GM23338 (cell line): Measurements from ENCODE around the gene JAG1. TPM values are rescaled to one million over a fixed set of nuclear protein-coding genes. Genes with fewer than 3 reads are reported as not detected.

ENCODE experiments used
- ATAC-seq: fragments of 200-7000 bp; cut with Tn5 transposase; 3 replicates; pipeline ENCODE4 v1.9.1; 2020
- DNase-seq: peaks from one replicate; pipeline ENCODE4 v3.0.0-alpha.2; 2015; ENCODE audit warnings: low spot score
- H2AFZ ChIP-seq: fragments of 200-600 bp; sonication (generic); 2 replicates; pipeline ENCODE4 v1.8.0; 2016; ENCODE audit warnings: antibody characterized with exemption, mild to moderate bottlenecking, moderate library complexity
- H3F3A ChIP-seq: fragments of 200-600 bp; sonication (generic); replicated peaks from 2 replicates; pipeline ENCODE4 v1.8.0; 2017; ENCODE audit warnings: antibody characterized with exemption, mixed run types, low read depth
- H3K27ac ChIP-seq: fragments of 200-600 bp; sonication (generic); 2 replicates; pipeline ENCODE4 v1.6.1; 2016; ENCODE audit warnings: low read depth
- H3K27me3 ChIP-seq: fragments of 200-600 bp; sonication (generic); 2 replicates; pipeline ENCODE4 v1.8.0; 2016; ENCODE audit warnings: mild to moderate bottlenecking, mixed run types, moderate library complexity; ENCODE audit not compliant: insufficient read depth
- H3K36me3 ChIP-seq: fragments of 200-600 bp; sonication (generic); 2 replicates; pipeline ENCODE4 v1.8.0; 2016; ENCODE audit warnings: mild to moderate bottlenecking; ENCODE audit not compliant: insufficient read depth
- H3K4me1 ChIP-seq: fragments of 200-600 bp; sonication (generic); 2 replicates; pipeline ENCODE4 v1.8.0; 2016; ENCODE audit warnings: mild to moderate bottlenecking, moderate library complexity; ENCODE audit not compliant: insufficient read depth
- H3K4me2 ChIP-seq: fragments of 200-600 bp; sonication (generic); 2 replicates; pipeline ENCODE4 v1.7.1; 2017; ENCODE audit warnings: mixed run types
- H3K4me3 ChIP-seq: fragments of 200-600 bp; sonication (generic); 2 replicates; pipeline ENCODE4 v1.6.1; 2016; ENCODE audit warnings: mixed run types
- H3K79me2 ChIP-seq: fragments of 200-600 bp; sonication (generic); replicated peaks from 2 replicates; pipeline ENCODE4 v1.8.0; 2017; ENCODE audit warnings: mild to moderate bottlenecking; ENCODE audit not compliant: insufficient read depth
- H3K9me2 ChIP-seq: fragments of 200-600 bp; sonication (generic); 2 replicates; pipeline ENCODE4 v1.8.0; 2017; ENCODE audit not compliant: insufficient read depth
- H4K20me1 ChIP-seq: fragments of 200-600 bp; sonication (generic); replicated peaks from 2 replicates; pipeline ENCODE4 v1.8.0; 2017; ENCODE audit warnings: mild to moderate bottlenecking; ENCODE audit not compliant: insufficient read depth
- H3K27ac Mint-ChIP-seq: 2 replicates; pipeline ENCODE4 v1.8.0; 2020; ENCODE audit warnings: inconsistent platforms, mild to moderate bottlenecking, moderate library complexity, mixed read lengths
- H3K27me3 Mint-ChIP-seq: 3 replicates; pipeline ENCODE4 v1.8.0; 2022; ENCODE audit warnings: low read depth, mild to moderate bottlenecking, moderate library complexity, mixed read lengths, inconsistent platforms; ENCODE audit not compliant: insufficient read depth, poor library complexity
- H3K36me3 Mint-ChIP-seq: 3 replicates; pipeline ENCODE4 v1.8.0; 2021; ENCODE audit warnings: low read depth, mild to moderate bottlenecking, inconsistent platforms, moderate library complexity, mixed read lengths
- H3K4me1 Mint-ChIP-seq: 3 replicates; pipeline ENCODE4 v1.8.0; 2020; ENCODE audit warnings: mild to moderate bottlenecking, inconsistent platforms, mixed read lengths
- H3K4me3 Mint-ChIP-seq: 3 replicates; pipeline ENCODE4 v1.8.0; 2021; ENCODE audit warnings: moderate library complexity, mild to moderate bottlenecking, inconsistent platforms, mixed read lengths
- H3K9me3 Mint-ChIP-seq: 3 replicates; pipeline ENCODE4 v1.8.0; 2020; ENCODE audit warnings: moderate library complexity, mild to moderate bottlenecking, inconsistent platforms, mixed read lengths
- CREB1 ChIP-seq: fragments of 250-450 bp; sonication (Bioruptor Pico); IDR thresholded peaks from 2 replicates; pipeline ENCODE4 v1.5.0; 2020; ENCODE audit warnings: low read depth, mild to moderate bottlenecking, moderate library complexity
- EZH2phosphoT487 ChIP-seq: fragments of 200-600 bp; sonication (generic); IDR thresholded peaks from one replicate; pipeline ENCODE4 v1.8.1; 2018; ENCODE audit warnings: antibody characterized with exemption; ENCODE audit not compliant: unreplicated experiment
- JUNB ChIP-seq: IDR thresholded peaks from one replicate; pipeline ENCODE4 v1.6.1; 2016; ENCODE audit warnings: antibody characterized with exemption; ENCODE audit not compliant: unreplicated experiment
- ZNF331 ChIP-seq: fragments of 250-450 bp; sonication (Bioruptor Pico); IDR thresholded peaks from 2 replicates; pipeline ENCODE4 v1.5.0; 2020; ENCODE audit warnings: low read depth, mild to moderate bottlenecking, moderate library complexity
- polyA plus RNA-seq: library from polyadenylated mRNA; unstranded; fragments of >200 nt; fragmentation: Nextera tagmentation; extraction: Ambion mirVana; gene quantifications from 2 replicates; pipeline ENCODE4 v1.2.1, GENCODE V29; 2016
- total RNA-seq: library from RNA; depleted of rRNA; stranded (reverse); fragments of >200 nt; shearing (Covaris generic); gene quantifications from 2 replicates; pipeline ENCODE4 v1.2.3, GENCODE V29; 2014
- TF ChIP-seq, protein P1 (sequence below), 2 experiments: fragments of 200-600 bp in 1 of 2; sonication (generic) in 1 of 2; conservative IDR thresholded peaks; 2 replicates each; pipeline versions ENCODE4 v1.5.1 to v1.6.1; 2016 to 2017; ENCODE audit warnings: antibody characterized with exemption in 2 of 2, low read depth in 2 of 2, mild to moderate bottlenecking in 2 of 2, moderate library complexity in 1 of 2
- TF ChIP-seq, protein P2 (sequence below): IDR thresholded peaks from one replicate; pipeline ENCODE4 v1.6.1; 2018; ENCODE audit warnings: antibody characterized with exemption; ENCODE audit not compliant: unreplicated experiment

JAG1 gene
- total and polyA plus RNA-seq, 2 experiments from 2014 or later: 9.7 to 46.5 TPM

DNA sequence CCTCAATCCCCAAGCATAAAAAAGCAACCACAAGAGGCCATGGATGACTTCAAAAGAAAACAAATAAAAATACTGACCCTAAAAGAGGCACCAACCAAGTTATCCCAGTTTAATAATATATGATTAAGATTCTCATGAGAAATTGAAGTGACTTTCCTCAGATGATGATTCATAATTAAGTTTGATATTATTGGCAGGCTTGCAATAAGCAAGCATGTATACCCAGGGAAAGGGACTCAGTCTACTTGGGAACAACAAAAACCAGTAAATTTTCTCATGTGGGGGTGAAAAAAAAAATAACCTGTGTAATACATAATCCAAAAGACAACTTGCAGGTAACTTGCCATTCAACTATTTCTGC, 19.6 kb downstream of the JAG1 start:
- H3K4me3 ChIP-seq: no peak overlapping the region
- no peaks in the 10 kb centered on the region for H3F3A ChIP-seq
- H3K4me3 Mint-ChIP-seq: peak overlapping the region; percentile 2; the same call in 1 of the 3 replicates
- peaks cover 81% of the 10 kb centered on the region for H3K4me1 Mint-ChIP-seq
- H3K4me1 ChIP-seq: peaks cover 74% of the 10 kb centered on the region
- H3K4me2 ChIP-seq: 0 out of 2 replicates have a peak overlapping the region, but pooled peaks have one; percentile 8
- H3K27ac Mint-ChIP-seq: peak overlapping the region; percentile 8; the same call in 1 of the 2 replicates
- H2AFZ ChIP-seq: no peak overlapping the region
- no peaks in the 10 kb centered on the region for H3K27me3 ChIP-seq
- ATAC-seq (no peak), DNase-seq (no peak)
- peak overlapping the region; percentile 27 for H3K27ac ChIP-seq
- peaks cover 2% of the 10 kb centered on the region for H3K27me3 Mint-ChIP-seq
- H3K79me2 ChIP-seq: peaks cover 63% of the 10 kb centered on the region
- H3K9me2 ChIP-seq: no peaks in the 10 kb centered on the region
- peaks cover 18% of the 10 kb centered on the region for H3K36me3 ChIP-seq
- TF ChIP-seq EZH2phosphoT487 (no peak), ZNF331 (CRISPR knock-in tag) (no peak), JUNB (no peak)
- TF ChIP-seq, protein P1, sequence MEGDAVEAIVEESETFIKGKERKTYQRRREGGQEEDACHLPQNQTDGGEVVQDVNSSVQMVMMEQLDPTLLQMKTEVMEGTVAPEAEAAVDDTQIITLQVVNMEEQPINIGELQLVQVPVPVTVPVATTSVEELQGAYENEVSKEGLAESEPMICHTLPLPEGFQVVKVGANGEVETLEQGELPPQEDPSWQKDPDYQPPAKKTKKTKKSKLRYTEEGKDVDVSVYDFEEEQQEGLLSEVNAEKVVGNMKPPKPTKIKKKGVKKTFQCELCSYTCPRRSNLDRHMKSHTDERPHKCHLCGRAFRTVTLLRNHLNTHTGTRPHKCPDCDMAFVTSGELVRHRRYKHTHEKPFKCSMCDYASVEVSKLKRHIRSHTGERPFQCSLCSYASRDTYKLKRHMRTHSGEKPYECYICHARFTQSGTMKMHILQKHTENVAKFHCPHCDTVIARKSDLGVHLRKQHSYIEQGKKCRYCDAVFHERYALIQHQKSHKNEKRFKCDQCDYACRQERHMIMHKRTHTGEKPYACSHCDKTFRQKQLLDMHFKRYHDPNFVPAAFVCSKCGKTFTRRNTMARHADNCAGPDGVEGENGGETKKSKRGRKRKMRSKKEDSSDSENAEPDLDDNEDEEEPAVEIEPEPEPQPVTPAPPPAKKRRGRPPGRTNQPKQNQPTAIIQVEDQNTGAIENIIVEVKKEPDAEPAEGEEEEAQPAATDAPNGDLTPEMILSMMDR (conservative IDR thresholded peaks at IDR 0.05; ENCODE audit: low read depth in 2 of 2): no peak
- TF ChIP-seq, protein P2, sequence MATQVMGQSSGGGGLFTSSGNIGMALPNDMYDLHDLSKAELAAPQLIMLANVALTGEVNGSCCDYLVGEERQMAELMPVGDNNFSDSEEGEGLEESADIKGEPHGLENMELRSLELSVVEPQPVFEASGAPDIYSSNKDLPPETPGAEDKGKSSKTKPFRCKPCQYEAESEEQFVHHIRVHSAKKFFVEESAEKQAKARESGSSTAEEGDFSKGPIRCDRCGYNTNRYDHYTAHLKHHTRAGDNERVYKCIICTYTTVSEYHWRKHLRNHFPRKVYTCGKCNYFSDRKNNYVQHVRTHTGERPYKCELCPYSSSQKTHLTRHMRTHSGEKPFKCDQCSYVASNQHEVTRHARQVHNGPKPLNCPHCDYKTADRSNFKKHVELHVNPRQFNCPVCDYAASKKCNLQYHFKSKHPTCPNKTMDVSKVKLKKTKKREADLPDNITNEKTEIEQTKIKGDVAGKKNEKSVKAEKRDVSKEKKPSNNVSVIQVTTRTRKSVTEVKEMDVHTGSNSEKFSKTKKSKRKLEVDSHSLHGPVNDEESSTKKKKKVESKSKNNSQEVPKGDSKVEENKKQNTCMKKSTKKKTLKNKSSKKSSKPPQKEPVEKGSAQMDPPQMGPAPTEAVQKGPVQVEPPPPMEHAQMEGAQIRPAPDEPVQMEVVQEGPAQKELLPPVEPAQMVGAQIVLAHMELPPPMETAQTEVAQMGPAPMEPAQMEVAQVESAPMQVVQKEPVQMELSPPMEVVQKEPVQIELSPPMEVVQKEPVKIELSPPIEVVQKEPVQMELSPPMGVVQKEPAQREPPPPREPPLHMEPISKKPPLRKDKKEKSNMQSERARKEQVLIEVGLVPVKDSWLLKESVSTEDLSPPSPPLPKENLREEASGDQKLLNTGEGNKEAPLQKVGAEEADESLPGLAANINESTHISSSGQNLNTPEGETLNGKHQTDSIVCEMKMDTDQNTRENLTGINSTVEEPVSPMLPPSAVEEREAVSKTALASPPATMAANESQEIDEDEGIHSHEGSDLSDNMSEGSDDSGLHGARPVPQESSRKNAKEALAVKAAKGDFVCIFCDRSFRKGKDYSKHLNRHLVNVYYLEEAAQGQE: no peak
- H3K36me3 Mint-ChIP-seq: peaks cover 89% of the 10 kb centered on the region
- peaks cover 23% of the 10 kb centered on the region for H4K20me1 ChIP-seq
- no peaks in the 10 kb centered on the region for H3K9me3 Mint-ChIP-seq

DNA sequence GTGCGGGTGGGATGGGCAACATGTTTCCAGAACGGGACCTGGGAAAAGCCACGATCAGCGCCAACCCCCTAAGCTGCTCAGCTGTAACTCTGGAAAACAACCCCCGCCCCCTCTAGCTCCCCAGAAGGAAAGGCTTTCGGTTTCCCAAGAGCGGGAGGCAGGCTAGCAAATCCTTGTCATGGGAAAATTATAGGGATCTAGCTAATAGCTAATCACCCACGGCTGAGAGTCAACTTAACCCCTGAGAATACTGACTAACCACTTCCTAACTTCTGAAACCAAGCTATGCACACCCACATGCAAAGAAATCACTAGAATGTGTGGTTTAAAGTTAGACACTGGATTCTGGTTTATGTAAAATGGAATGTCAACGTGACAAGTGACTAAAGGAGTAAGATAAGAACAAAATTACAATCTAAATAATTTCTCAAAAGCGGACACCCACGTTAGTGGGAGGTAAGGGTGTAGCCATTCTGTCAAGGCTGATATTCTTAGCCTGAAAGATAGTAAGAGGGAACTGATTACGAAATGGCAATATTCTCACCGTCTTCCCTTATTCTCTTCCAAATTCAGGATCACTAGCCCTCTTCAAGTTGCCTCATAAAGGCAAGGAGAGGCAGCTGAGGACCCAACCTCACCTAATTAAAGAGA, 20.1 kb downstream of the JAG1 start:
- Mint-ChIP-seq H3K4me3 (peak overlapping the region; percentile 2; the same call in 1 of the 3 replicates), H3K27me3 (peaks cover 2% of the 10 kb centered on the region), H3K4me1 (peaks cover 85% of the 10 kb centered on the region), H3K27ac (no peak overlapping the region), H3K36me3 (peaks cover 89% of the 10 kb centered on the region), H3K9me3 (no peaks in the 10 kb centered on the region)
- H2AFZ ChIP-seq: no peak overlapping the region
- H3K4me2 ChIP-seq: peak overlapping the region; percentile 8; the same call in 1 of the 2 replicates
- H3K4me3 ChIP-seq: no peak overlapping the region
- H3K4me1 ChIP-seq: peaks cover 79% of the 10 kb centered on the region
- no peak; the same call in 2 of the 3 replicates for ATAC-seq
- H3K27ac ChIP-seq: peak overlapping the region; percentile 27
- H4K20me1 ChIP-seq: peaks cover 23% of the 10 kb centered on the region
- peaks cover 58% of the 10 kb centered on the region for H3K79me2 ChIP-seq
- H3K36me3 ChIP-seq: peaks cover 18% of the 10 kb centered on the region
- no peak for DNase-seq
- no peaks in the 10 kb centered on the region for H3K9me2 ChIP-seq
- H3K27me3 ChIP-seq: no peaks in the 10 kb centered on the region
- no peaks in the 10 kb centered on the region for H3F3A ChIP-seq
- TF ChIP-seq EZH2phosphoT487 (no peak), CREB1 (CRISPR knock-in tag) (no peak)
- TF ChIP-seq, protein P1 (conservative IDR thresholded peaks at IDR 0.05; ENCODE audit: low read depth in 2 of 2): no peak
